NCI-H510A treated with DMSO at 0.1 percent for 48 hours (cell line): ENCODE measurements around the gene ATG16L2.
A peak's percentile ranks its signal among the peaks of the same experiment; 100 is the strongest.
"Not testable (repeated sequence)": the region's sequence is repeated elsewhere in the genome, so short reads cannot be mapped to it uniquely, and the experiment has no call there.

Source experiments
- DNase-seq: peaks from one replicate; lab custom pipeline; 2025; lab: John Stamatoyannopoulos, UW

The ATG16L2 gene

DNA sequence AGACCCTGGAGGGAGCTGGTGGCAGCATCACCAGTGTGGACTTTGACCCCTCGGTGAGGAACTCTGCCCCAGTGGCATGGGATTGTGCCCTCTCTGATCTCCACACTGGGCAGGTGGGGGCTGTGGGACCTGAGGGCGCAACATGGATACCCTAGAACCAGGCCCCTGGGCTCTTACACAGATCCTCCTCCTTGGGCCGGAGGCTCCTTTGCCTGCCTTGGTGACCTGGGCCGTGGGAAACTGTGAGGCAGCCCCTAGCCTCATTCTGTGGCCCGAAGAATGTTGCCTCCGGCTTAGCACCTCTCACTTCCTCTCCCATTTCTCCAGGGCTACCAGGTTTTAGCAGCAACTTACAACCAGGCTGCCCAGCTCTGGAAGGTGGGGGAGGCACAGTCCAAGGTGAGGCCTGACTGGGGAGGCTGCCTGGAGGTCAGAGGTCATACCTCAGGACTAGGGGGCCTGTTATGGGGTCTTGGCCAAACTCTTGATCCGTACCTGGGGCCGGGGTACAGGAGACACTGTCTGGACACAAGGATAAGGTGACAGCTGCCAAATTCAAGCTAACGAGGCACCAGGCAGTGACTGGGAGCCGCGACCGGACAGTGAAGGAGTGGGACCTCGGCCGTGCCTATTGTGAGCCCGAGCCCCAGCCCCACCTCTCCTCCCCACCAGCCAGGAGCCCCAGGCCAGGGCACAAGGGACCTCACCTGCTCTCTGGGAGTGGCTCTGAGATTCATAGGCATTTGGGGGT lies 12.2 kb downstream of the ATG16L2 start:
- DNase-seq: no peak

GRCh38 chr11:72826942-72827480 lies 12.8 kb downstream of the ATG16L2 start:
- DNase-seq: no peak

DNA sequence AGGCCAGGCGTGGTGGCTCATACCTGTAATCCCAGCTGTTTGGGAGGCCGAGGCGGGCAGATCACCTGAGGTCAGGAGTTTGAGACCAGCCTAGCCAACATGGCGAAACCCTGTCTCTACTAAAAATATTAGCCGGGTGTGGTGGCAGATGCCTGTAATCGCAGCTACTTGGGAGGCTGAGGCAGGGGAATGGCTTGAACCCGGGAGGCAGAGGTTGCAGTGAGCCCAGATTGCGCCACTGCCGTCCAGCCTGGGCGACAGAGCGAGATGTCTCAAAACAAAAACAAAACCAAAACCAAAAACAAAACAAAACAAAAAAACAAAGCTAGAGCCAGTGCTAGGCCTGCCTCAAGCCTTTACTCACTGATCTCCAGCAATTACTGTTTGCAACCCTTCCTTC lies 13.4 kb downstream of the ATG16L2 start:
- DNase-seq: not testable (repeated sequence)

DNA sequence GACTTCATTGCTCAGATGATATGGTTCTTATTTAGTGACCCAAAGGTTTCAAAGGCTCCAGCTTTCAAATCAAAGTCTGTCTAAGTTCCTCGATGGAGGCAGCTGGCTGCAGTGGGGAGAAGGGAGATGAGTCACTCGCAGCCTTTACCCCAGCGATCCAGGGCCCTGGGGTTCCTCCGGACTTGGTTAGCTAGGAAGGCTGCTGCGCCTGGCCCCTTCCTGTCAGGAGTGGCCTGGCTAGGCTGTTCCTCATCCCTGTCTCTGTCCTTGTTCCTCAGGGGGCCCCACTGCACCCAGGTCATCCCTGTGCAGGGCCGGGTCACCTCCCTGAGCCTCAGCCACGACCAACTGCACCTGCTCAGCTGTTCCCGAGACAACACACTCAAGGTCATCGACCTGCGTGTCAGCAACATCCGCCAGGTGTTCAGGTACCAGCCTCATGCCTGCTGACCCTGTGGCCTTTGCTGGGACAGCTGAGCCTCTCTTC lies 13.9 kb downstream of the ATG16L2 start:
- peak; percentile 20 for DNase-seq

DNA sequence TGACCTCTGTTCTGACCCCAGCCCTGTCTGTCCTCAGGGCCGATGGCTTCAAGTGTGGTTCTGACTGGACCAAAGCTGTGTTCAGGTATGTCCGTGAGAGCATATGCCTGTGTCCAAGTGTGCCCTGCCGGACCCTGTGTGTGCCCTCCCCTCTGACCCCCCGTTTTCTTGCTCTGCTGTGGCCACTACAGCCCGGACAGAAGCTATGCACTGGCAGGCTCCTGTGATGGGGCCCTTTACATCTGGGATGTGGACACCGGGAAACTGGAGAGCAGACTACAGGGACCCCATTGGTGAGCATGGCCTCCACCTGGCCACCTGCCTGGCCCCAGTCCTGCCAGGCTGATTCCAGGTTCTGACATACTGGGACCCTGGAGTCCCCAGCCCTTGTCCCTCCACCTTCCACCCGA lies 14.5 kb downstream of the ATG16L2 start:
- DNase-seq: no peak

GRCh38 chr11:72829178-72829577 lies 15.0 kb downstream of the ATG16L2 start:
- DNase-seq: no peak

DNA sequence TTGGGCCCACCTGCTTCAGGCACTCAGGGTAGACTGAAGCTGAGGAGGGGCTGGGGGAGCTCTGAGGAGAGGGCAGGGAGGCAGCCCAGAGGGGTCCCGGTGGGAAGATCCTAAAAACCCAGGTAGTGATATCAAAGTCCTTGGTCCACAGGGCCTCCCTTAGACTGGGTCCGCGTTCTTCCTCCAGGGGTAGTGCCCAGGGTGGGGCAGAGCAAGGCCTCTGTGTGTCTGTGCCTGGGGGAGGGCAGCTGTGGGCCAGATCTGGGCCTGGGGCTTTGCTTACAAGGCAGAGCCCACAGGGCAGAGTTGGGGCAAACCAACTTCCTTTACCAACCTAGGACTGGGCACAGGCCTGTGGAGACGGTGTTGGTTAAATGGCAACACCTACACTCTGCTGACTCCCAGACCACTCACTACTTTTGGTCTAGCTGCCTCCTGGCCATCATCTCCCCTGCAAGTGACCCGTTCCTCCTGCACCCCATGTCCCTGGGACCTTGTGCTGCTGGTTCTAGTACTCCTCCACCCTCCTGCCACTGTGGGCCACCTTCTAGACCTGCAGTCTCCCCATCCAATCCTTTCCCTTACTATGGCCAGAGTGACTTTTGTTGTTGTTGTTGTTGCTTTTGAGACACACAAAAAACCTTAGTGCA lies 15.8 kb downstream of the ATG16L2 start:
- DNase-seq: no peak

- DNase-seq: peak; percentile 75
Observed at GRCh38 chr11:72831521-72832300, 17.5 kb downstream of the ATG16L2 start.

- no peak for DNase-seq
Observed at GRCh38 chr11:72832301-72833082, 18.3 kb downstream of the ATG16L2 start.

- no peak for DNase-seq
Observed at GRCh38 chr11:72833083-72833733, 19.0 kb downstream of the ATG16L2 start.

GRCh38 chr11:72833811-72834493 lies 19.7 kb downstream of the ATG16L2 start:
- DNase-seq: no peak

DNA sequence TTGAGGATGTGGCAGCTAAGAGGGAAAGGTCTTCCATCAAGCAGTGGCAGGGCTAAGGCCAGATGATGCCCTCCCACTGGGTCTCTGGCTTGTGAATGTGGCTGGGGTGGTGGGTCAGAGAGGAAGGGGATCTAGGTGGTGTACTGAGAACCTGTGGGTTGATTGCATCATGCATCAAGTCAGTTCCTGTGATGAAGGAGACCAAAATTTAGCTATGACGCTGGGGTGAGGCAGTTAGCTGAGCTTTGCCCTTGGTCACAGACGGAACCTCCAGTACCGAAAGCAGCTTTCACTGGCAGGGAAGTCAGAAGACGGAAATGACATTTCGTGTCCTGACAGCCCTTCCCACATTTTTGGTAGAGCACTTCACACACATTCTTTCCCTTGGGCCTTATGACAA lies 20.7 kb downstream of the ATG16L2 start:
- DNase-seq: no peak

- no peak for DNase-seq
Observed at GRCh38 chr11:72836111-72836510, 21.9 kb downstream of the ATG16L2 start.

- DNase-seq: no peak
Observed at GRCh38 chr11:72838691-72839305, 24.6 kb downstream of the ATG16L2 start.

GRCh38 chr11:72840780-72841179 lies 26.6 kb downstream of the ATG16L2 start:
- DNase-seq: no peak

DNA sequence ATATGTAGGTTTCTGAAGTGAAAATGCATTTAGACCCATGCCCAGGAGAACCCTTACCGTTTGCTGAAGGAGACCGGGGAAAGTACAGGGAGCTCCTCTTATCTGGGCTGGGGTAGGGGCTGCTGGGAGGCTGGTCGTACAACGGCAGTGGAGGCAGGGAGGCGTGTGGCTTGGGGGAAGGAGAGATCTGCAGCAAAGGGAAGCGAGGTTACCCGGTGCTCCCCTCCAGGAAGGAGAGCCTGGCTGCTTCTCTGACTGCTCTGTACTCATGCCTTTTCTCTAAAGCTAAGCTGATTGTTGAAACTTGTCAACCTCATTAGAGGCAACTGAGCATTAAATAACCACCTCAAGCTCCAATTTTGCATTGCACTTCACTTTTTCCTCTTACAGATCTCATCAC lies 27.2 kb downstream of the ATG16L2 start:
- no peak for DNase-seq

DNA sequence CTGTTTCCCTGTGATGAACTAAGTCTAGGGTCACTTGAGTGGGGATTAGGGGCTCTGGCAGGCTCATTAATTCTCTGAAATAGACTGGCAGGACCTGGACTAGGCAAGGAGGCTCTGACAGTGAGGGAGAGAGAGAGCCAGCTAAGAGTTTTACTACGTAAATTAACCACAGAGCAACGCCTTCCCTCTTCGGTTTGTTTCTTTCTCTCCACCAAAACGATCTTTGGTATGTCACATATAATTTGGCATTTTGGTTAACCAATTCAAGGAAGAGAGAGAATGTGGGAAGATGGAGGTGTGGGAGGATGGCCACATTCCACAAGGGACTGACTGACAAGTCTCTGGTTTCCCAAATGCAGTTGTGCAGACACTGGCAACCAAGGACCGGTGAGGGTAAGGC lies 27.9 kb downstream of the ATG16L2 start:
- no peak for DNase-seq

DNA sequence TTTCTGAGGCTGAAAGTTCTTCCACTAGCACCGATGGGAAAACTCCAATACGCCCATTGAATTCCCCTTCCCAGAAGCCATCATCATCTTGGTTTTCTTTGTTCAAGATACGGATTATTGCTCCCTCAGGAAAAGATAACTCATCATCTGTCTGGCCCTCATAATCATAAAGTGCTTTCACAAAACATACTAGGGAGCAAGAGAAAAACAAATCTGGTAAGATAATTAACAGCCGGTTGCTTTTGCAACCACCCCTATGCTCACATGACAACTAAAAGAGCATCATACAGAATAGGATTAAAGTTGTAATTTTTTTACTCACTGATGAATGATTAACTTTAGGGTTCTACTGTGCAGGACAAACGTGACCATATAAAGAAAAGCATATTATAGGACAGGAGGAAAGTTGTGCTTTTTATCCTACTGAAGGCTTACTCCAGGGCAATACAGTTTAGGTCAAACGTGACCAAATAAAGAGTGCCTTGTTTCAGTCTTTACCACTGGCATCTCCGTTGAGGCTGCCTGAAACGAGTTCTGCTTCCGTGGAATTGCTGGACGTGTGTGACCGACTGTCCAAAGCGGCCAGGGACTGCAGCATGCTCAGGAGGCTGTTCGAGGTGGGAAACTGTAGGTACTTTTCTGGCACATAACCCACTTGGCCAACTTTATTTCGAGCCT lies 28.6 kb downstream of the ATG16L2 start:
- DNase-seq: no peak

DNA sequence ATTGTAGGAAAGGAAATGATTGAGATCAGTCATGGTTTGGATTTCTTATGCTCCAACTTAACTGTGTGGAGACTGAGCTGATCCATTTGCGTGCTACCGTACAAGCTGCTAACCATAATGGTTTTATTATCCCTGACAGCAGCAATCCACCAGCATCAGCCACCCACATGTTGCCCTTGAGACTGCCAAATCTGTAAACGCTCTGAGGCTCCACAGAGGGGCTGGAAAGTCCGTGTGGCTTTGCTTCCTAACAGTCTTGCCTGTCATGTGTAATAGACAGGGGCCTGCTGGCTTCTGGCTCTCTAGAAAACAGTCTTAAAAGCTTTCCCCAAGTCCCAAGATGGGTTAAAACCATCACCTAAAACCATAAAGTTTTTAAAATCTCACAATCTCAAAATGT lies 30.1 kb downstream of the ATG16L2 start:
- no peak for DNase-seq
